Lung (tissue), 12 donors: Measurements from ENCODE around the gene SLC10A3. TPM values are rescaled to one million over a fixed set of nuclear protein-coding genes. Genes with fewer than 3 reads are reported as not detected.

Source experiments
- ATAC-seq: fragments of 200-7000 bp; cut with Tn5 transposase; one replicate; pipeline ENCODE4 v1.9.1; 2020; ENCODE audit warnings: moderate number of reproducible peaks; ENCODE audit not compliant: insufficient read depth, low FRiP score
- DNase-seq, 3 donors: peaks; one replicate each; pipeline ENCODE4 v3.0.0-alpha.2; 2013 to 2017
- H3K27ac ChIP-seq, 2 donors: one replicate each; pipeline ENCODE4 v1.5.1; 2013; ENCODE audit warnings: mild to moderate bottlenecking in 2 of 2, moderate library complexity in 2 of 2, control low read depth in 1 of 2, inconsistent platforms in 1 of 2, low read depth in 1 of 2, low read length in 1 of 2
- H3K27me3 ChIP-seq, 3 donors: one replicate each; pipeline ENCODE4 v1.5.1; 2013; ENCODE audit warnings: low read length in 2 of 3; ENCODE audit not compliant: control insufficient read depth in 3 of 3, insufficient read depth in 3 of 3
- H3K36me3 ChIP-seq, 4 donors: one replicate each; pipeline ENCODE4 v1.5.1; 2013; ENCODE audit warnings: low read length in 4 of 4, mild to moderate bottlenecking in 1 of 4, moderate library complexity in 1 of 4; ENCODE audit not compliant: control insufficient read depth in 4 of 4, insufficient read depth in 4 of 4
- H3K4me1 ChIP-seq, 5 donors: one replicate each; pipeline ENCODE4 v1.5.1; 2013; ENCODE audit warnings: low read length in 5 of 5, mild to moderate bottlenecking in 2 of 5, moderate library complexity in 1 of 5; ENCODE audit not compliant: control insufficient read depth in 5 of 5, insufficient read depth in 5 of 5
- H3K4me3 ChIP-seq: one replicate; pipeline ENCODE4 v1.5.1; 2013; ENCODE audit warnings: mild to moderate bottlenecking, control low read depth, moderate library complexity
- H3K9ac ChIP-seq, 2 donors: one replicate each; pipeline ENCODE4 v1.5.1; 2013; ENCODE audit warnings: low read length in 2 of 2, control low read depth in 1 of 2; ENCODE audit not compliant: insufficient read depth in 1 of 2
- H3K9me3 ChIP-seq, 4 donors: one replicate each; pipeline ENCODE4 v1.5.1; 2013; ENCODE audit warnings: low read length in 3 of 4, mild to moderate bottlenecking in 1 of 4, moderate library complexity in 1 of 4; ENCODE audit not compliant: control insufficient read depth in 4 of 4, insufficient read depth in 3 of 4
- CTCF ChIP-seq: IDR thresholded peaks from 2 replicates; pipeline ENCODE4 v1.5.1; 2012; ENCODE audit warnings: mild to moderate bottlenecking; ENCODE audit errors: control extremely low read depth, extremely low read depth
- WGBS, 2 donors: extraction: QIAGEN DNeasy Blood & Tissue Kit; methylation state at CpG; one replicate each; pipeline ENCODE4 v1.1.7; 2013; 5-methylcytosine and 5-hydroxymethylcytosine counted together
- polyA plus RNA-seq, 2 donors: library from polyadenylated mRNA; stranded (reverse); fragments of 200-250 nt; gene quantifications; one replicate each; pipeline ENCODE4 v1.2.1, GENCODE V29; 2013
- total RNA-seq, 2 donors: library from RNA; depleted of rRNA in 1 of 2; stranded (reverse); fragments of >200 nt in 1 of 2; gene quantifications; one replicate each; pipeline ENCODE4 v1.2.1, GENCODE V29; 2014 to 2021
- donor health status: control.
- donor health status: control.
- donor health status: Bipolar disorder and iron deficiency.
- donor health status: healthy.
- donor health status: DM: yes; HTN: yes; CAD: no.

Gene SLC10A3
- total and polyA plus RNA-seq, 4 donors: 11.1 to 33.0 (median 29.1) TPM

GRCh38 chrX:154534526-154535322, 44.3 kb upstream of the SLC10A3 start:
- Histone ChIP-seq H3K9ac (no peak overlapping the region), H3K27ac (peak overlapping the region in 1 of 2 donors; percentile 33), H3K4me1 (peaks cover 0 to 4% (median 0%) of the 10 kb centered on the region in 5 donors), H3K27me3 (no peaks in the 10 kb centered on the region), H3K4me3 (no peak overlapping the region), H3K9me3 (peaks cover 0 to 6% (median 0%) of the 10 kb centered on the region in 4 donors), H3K36me3 (peaks cover 0 to 19% (median 4%) of the 10 kb centered on the region in 4 donors)
- ATAC-seq (peak; percentile 98), DNase-seq (peak; percentile 86 to 90 (median 89))
- peak; percentile 100 for TF ChIP-seq CTCF
- WGBS, 2 donors: 31 to 33% methylated on average over 15 to 34 of the region's 34 CpGs

- H3K36me3 ChIP-seq: peaks cover 0 to 19% (median 4%) of the 10 kb centered on the region in 4 donors
- H3K4me3 ChIP-seq: no peak overlapping the region
- H3K27ac ChIP-seq: no peak overlapping the region
- no peak for ATAC-seq
- no peak overlapping the region for H3K9ac ChIP-seq
- peaks cover 0 to 3% (median 0%) of the 10 kb centered on the region in 4 donors for H3K9me3 ChIP-seq
- H3K27me3 ChIP-seq: no peaks in the 10 kb centered on the region
- WGBS, 2 donors: 90 to 91% methylated on average over 10 to 23 of the region's 23 CpGs
- H3K4me1 ChIP-seq: peaks cover 0 to 4% (median 0%) of the 10 kb centered on the region in 5 donors
- no peak for DNase-seq
- TF ChIP-seq CTCF: no peak
Measured at GRCh38 chrX:154532690-154533089, 42.3 kb upstream of the SLC10A3 start.

- H3K27me3 ChIP-seq: no peaks in the 10 kb centered on the region
- ATAC-seq: no peak
- peak in 2 of 3 donors; percentile 43 to 48 for DNase-seq
- H3K4me1 ChIP-seq: peaks cover 0 to 12% (median 3%) of the 10 kb centered on the region in 5 donors
- no peak overlapping the region for H3K4me3 ChIP-seq
- no peak for TF ChIP-seq CTCF
- no peak overlapping the region for H3K27ac ChIP-seq
- peaks cover 0 to 19% (median 4%) of the 10 kb centered on the region in 4 donors for H3K36me3 ChIP-seq
- no peak overlapping the region for H3K9ac ChIP-seq
- H3K9me3 ChIP-seq: peaks cover 0 to 3% (median 0%) of the 10 kb centered on the region in 4 donors
- WGBS, 2 donors: 75 to 87% methylated on average over 6 to 16 of the region's 16 CpGs
Measured at GRCh38 chrX:154531626-154532025, 41.2 kb upstream of the SLC10A3 start.
